ENCODE measurements around the gene PDE6H.

GRCh38 chr12:14935031-14935430, 37.8 kb upstream of the PDE6H start:
- TF ChIP-seq EZH2 (IDR thresholded peaks at IDR 0.05; ENCODE audit: low read length, missing control alignments) (no peak), CTCF (conservative IDR thresholded peaks at IDR 0.05 in 1 of 2, IDR thresholded peaks at IDR 0.05 in 1 of 2; ENCODE audit: low read depth in 1 of 2, low read length in 2 of 2) (no peak)
